Activated CD8-positive, alpha-beta memory T cell treated with anti-CD3 and anti-CD28 coated beads, Interleukin-2, amount 50 U/mL, for 24 hours (primary cell): ENCODE measurements around the gene TAF11L4.
"Not testable (repeated sequence)": the region's sequence is repeated elsewhere in the genome, so short reads cannot be mapped to it uniquely, and the experiment has no call there.

ENCODE experiments used
- DNase-seq: peaks from one replicate; pipeline ENCODE4 v3.0.0-alpha.2; 2020; ENCODE audit errors: extremely low read depth

The TAF11L4 gene

DNA sequence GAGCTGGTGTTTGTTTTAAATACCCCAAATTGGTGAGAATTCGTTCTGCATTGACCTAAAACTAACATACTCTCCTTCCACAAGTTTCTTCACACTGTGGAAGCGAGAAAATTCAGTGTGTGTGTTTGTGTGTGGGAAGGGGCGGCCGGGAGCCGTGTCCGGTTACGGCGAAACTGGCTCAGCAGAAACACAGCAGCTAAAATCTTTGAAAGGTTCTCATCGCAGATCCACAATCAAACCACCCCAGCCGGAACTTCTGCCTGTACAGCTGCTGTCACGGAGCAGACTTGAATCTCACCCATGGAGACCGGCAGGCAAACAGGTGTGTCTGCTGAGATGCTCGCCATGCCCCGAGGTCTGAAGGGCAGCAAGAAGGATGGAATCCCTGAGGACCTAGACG lies at the start of gene TAF11L4:
TAF11L4 (plus strand) TSS at position 301 of the 400 bp plus-strand sequence.
- DNase-seq = not testable (repeated sequence)

DNA sequence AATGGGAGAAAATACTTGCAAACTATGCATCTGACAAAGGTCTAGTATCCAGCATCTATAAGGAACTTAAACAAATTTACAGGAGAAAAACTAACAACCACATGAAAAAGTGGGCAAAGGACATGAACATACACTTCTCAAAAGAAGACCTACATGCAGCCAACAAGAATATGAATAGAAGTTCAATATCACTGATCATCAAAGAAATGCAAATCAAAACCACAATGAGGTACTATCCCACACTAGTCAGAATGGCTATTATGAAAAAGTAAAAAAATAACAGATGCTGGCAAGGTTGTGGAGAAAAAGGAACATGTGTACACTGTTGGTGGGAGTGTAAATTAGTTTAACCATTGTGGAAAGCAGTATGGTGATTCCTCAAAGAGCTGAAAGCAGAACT lies 46.5 kb upstream of the TAF11L4 start:
- not testable (repeated sequence) for DNase-seq

DNA sequence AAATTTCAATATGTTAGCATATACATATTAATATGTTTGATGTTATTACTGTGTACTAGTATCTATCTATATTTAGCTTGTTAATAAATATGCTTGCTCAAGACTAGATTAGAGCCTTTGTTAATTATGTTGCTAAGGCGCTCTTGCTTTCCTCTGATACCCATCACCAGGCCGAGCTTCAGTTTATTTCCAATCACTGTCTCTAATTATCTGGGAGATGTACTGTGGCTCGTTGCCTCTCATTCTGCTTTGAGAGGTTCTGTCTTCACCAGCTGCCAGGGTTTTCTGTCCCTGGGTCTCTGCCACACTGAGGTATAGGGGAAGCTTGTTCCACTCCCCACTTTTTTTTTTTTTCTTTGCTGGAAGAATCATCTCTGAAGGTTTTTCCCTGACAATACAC lies 44.6 kb upstream of the TAF11L4 start:
- DNase-seq = no peak

DNA sequence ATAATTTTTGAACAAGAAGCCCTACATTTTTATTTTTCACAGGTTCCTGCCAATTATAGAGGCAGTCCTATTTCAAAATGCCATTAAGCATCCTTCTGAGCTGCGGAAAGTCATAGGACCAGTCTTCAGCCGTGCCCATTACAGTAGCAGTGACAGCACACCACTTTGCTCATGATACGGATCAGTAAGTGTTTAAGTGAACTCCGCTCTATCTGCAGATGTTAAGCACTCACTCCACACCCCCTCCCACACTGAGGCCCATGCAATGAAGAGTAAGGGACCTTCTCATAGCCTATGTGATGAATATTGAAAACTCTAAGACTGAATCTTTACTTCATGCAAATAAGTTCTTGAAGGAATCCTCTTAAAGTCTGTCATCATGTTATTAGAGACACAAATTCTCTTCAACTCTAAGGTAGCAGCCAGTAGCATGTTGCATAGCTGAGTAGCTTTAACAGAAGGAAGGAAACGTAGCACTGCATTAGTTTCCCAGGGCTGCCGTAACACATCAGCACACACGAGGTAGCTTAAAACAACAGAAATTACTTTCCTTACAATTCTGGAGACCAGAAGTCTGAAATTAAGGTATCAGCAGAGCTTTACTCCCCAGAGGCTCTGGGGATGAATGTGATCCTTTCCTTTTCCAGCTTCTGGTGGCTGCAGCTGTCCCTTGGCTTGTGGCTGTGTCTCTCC lies 43.9 kb upstream of the TAF11L4 start:
- no peak for DNase-seq

DNA sequence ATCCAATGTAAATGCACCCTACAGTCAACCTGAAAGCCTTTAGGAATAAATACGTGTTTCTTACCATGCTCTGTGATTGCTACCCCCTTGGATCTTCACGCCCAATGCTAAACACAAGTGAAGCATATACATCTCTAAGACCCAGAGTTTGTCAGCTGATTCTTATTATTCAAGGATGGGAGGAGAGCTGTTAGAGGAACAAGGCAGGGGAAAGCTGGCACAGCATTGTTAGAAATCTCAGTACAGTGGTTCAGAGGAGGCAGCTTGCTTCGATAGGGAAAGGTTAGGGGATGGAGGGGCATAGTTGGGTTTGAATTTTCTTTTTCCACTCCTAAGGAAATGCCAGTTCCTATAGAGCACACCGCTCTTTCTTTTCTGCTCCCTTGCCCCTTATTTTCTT lies 40.2 kb upstream of the TAF11L4 start:
- no peak for DNase-seq

DNA sequence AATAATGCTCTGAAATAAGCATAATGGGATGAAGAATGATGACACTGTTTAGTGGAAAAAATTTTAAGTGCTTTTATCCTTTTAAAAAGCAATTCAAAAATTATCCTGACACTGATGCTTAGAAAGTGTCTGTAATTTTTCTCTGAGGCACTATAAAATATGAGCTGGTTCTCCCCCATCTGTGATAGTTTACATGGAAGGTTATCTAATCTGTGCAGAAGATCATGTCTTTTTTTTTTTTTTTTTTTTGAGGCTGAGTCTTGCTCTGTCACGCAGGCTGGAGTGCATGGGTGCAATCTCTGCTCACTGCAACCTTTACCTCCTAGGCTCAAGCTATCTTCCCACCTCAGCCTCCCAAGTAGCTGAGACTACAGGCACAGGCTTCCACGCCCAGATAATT lies 38.8 kb upstream of the TAF11L4 start:
- DNase-seq = no peak

DNA sequence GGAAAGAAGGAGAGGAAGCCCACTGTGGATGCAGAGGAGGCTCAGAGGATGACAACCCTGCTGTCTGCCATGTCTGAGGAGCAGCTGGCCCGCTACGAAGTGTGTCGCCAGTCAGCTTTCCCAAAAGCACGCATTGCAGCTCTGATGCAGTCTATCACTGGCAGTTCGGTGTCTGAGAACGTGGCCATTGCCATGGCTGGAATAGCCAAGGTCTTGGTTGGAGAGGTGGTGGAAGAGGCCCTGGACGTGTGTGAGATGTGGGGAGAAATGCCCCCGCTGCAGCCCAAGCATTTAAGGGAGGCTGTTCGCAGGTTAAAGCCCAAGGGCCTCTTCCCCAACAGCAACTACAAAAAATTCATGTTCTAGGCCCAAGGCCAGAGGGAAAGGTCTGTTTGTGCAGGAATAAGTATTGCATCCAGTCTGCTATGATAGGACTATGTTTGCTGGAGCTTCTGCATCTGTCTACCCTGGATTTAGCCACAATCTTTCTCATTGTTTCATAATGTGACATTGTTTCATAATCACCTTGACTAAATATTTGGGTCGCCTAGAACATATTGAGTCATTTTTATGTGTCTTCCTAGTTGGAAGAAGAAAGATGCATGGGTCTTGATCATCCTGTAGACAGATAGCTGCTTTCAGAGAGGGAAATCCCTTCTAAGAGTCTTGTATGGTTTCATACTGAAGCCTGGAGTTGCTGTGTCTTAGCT lies 35.0 kb upstream of the TAF11L4 start:
- not testable (repeated sequence) for DNase-seq

DNA sequence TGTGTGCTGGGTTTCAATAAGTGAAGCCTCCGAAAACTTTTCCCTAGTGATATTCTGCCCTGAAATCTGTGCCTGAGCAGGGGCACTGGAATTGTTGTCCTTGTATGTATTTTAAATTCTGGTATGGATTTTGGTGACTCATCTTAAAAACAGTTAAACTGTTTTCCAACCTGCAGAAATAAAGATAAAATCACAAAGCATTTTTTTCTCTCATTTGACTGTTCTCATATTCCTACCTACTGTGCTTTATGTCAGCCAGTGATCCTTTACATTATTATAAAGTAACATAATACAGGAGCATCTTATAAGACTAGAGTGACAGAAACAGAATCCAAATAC lies 34.5 kb upstream of the TAF11L4 start:
- no peak for DNase-seq

DNA sequence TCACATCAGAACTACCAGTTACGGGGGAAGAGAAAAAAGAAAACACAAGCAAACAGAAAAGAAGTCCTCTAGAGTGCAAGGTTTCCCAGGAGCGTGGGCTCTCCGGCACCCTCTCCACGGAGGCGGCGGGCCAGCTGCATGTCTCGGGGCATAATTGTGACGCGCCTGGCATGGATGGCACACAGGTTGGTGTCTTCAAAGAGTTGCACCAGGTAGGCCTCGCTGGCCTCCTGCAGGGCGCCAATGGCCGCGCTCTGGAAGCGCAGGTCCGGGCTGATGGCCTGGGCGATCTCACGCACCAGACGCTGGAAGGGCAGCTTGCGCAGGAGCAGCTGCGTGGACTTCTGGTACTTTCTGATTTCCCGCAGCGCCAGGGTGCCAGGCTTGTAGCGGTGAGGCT lies 30.3 kb upstream of the TAF11L4 start:
- not testable (repeated sequence) for DNase-seq

DNA sequence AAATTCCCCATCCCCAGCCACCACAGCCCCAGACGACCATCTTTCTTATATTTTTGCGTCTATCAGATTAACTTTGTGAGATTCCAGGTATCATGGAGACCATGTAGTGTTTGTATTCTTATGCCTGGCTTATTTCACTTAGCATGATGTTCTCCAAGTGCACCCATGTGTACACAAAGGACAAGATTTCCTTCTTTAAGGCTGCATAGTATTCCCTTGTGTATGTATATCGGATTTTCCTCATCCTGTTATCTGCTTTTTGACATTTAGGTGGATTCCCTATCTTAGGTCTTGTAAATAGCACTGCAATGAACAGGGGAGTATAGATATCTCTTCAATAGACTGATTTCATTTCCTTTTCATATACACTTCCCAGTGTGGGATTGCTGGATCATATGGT lies 28.8 kb upstream of the TAF11L4 start:
- no peak for DNase-seq

DNA sequence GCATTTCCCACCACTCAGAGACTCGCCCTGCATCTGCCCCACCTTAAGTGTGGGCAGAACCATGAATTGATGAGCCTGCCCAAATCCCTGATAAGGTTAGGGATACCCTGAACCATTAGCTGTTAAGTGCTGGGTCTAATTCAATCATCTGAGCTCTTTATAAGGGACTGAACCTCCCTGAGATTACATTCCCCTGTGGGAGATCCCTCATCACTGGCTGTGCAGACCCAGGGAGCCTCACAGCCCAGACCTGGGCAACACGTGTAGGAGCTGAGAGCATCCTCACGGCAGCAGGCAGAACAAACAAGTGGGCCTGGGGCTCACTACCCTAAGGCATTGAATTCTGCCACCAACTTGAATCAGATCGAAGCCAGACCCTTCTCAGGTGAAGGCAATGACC lies 24.2 kb upstream of the TAF11L4 start:
- no peak for DNase-seq

DNA sequence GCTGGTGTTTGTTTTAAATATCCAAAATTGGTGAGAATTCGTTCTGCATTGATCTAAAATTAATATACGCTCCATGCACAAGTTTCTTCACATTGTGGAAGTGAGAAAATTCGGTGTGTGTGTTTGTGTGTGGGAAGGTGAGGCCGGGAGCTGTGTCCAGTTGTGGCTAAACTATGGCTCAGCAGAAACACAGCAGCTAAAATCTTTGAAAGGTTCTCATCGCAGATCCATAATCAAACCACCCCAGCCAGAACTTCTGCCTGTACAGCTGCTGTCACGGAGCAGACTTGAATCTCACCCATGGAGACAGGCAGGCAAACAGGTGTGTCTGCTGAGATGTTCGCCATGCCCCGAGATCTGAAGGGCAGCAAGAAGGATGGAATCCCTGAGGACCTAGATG lies 23.7 kb upstream of the TAF11L4 start, which contains the start of gene TAF11L2:
TAF11L2 (plus strand) TSS at position 301 of the 400 bp plus-strand sequence.
- not testable (repeated sequence) for DNase-seq

DNA sequence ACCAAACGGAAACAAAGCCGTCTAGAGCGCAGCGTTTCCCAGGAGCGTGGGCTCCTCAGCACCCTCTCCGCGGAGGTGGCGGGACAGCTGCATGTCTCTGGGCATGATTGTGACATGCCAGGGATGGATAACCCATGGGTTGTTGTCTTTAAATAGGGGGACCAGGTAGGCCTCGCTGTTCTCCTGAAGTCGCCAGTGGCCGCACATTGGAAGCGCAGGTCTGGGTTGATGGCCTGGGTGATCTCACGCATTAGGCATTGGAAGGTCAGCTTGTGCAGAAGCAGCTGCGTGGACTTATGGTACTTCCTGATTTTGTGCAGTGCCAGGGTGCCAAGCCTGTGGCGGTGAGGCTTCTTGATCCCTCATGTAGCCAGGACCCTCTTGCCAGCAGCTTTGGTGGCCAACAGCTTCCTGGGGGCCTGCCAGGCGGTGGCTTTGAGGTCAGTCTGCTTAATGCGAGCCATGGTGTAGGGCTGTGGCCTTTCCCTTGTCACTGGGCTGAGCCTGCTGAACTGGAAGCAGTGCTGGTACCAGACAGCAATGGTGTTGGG lies 9.8 kb upstream of the TAF11L4 start:
- no peak for DNase-seq

DNA sequence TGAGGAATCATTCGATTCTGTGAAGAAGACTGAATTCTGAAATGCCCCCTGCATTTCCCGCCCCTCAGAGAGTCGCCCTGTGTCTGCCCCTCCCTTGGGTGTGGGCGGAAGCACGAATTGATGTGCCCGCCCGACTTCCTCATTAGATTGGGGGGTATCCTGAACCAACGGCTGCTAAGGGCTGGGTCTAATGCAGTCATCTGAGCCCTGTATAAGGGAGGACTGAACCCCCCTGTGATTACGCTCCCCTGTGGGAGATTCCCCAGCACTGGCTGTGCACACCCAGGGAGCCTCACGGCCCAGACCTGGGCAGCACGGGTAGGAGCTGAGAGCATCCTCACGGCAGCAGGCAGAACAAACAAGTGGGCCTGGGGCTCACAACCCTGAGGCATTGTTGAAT lies 4.1 kb upstream of the TAF11L4 start:
- not testable (repeated sequence) for DNase-seq

DNA sequence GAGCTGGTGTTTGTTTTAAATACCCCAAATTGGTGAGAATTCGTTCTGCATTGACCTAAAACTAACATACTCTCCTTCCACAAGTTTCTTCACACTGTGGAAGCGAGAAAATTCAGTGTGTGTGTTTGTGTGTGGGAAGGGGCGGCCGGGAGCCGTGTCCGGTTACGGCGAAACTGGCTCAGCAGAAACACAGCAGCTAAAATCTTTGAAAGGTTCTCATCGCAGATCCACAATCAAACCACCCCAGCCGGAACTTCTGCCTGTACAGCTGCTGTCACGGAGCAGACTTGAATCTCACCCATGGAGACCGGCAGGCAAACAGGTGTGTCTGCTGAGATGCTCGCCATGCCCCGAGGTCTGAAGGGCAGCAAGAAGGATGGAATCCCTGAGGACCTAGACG lies 3.5 kb upstream of the TAF11L4 start, which contains the start of gene TAF11L3:
TAF11L3 (plus strand) TSS at position 301 of the 400 bp plus-strand sequence.
- DNase-seq = not testable (repeated sequence)

DNA sequence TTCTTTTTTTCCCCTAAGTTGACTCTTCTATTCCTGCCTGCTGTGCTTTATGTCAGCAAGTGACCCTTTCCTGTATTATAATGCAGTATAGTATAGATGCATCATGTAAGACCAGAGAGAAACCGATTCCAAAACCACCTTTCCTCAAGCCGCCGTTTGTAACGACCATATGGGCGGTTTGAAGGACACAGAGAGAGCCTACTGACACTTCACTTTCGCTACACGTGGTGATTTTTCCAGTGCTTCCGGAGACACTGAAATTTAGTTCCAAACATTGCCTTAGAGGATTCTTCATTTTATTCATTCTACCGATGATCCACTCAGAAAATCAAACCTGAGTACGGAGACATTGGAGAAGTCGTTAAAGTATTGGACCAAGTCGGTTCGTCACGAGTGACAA lies 2.1 kb upstream of the TAF11L4 start:
- not testable (repeated sequence) for DNase-seq

DNA sequence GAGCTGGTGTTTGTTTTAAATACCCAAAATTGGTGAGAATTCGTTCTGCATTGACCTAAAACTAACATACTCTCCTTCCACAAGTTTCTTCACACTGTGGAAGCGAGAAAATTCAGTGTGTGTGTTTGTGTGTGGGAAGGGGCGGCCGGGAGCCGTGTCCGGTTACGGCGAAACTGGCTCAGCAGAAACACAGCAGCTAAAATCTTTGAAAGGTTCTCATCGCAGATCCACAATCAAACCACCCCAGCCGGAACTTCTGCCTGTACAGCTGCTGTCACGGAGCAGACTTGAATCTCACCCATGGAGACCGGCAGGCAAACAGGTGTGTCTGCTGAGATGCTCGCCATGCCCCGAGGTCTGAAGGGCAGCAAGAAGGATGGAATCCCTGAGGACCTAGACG lies 3.3 kb downstream of the TAF11L4 start, which contains the start of gene TAF11L5:
TAF11L5 (plus strand) TSS at position 301 of the 400 bp plus-strand sequence.
- not testable (repeated sequence) for DNase-seq

DNA sequence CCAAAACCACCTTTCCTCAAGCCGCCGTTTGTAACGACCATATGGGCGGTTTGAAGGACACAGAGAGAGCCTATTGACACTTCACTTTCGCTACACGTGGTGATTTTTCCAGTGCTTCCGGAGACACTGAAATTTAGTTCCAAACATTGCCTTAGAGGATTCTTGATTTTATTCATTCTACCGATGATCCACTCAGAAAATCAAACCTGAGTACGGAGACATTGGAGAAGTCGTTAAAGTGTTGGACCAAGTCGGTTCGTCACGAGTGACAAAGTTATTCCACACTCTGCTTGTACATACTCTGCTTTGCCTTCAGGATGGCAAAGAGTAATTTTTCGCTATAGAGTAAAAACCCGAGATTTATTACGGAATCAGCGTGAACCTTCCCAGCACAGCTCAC lies 4.9 kb downstream of the TAF11L4 start:
- not testable (repeated sequence) for DNase-seq

DNA sequence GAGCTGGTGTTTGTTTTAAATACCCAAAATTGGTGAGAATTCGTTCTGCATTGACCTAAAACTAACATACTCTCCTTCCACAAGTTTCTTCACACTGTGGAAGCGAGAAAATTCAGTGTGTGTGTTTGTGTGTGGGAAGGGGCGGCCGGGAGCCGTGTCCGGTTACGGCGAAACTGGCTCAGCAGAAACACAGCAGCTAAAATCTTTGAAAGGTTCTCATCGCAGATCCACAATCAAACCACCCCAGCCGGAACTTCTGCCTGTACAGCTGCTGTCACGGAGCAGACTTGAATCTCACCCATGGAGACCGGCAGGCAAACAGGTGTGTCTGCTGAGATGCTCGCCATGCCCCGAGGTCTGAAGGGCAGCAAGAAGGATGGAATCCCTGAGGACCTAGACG lies 6.8 kb downstream of the TAF11L4 start, which contains the start of gene TAF11L6:
TAF11L6 (plus strand) TSS at position 301 of the 400 bp plus-strand sequence.
- DNase-seq = not testable (repeated sequence)
